ENCODE data around the gene CATSPER1. TPM values are rescaled to one million over a fixed set of nuclear protein-coding genes. Genes with fewer than 3 reads are reported as not detected.

Gene CATSPER1
- total and polyA plus RNA-seq, 2 donors (not counting 3 experiments of a cell fraction or from before 2014, with no cell fraction given) = 0.68 to 1.0 TPM

DNA sequence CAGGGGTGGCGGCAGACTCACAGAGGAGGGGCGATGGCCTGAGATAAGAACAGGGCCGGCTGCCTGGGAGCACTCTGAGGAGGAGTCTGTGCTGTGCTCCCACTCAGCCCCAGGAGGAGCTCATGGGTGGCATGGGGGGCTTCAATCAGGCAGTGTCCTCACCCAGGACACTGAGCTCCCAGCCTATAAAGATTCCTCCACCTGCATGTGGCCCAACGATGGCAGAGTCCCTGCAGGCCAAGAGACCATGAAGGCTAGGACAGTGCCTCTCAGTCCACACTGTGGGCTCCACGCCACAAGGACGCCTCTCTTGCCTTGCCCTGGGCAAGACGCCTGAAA is 12.5 kb downstream of the CATSPER1 start:
- BruUV-seq (replicated peaks) = no TSS peak
- intact Hi-C loops (cut with micrococcal nuclease) = no loop called here
- Histone ChIP-seq H3K27ac (ENCODE audit: insufficient read depth, low read depth, low read length) (no peak overlapping the region), H3K9ac (replicated peaks; ENCODE audit: extremely low read depth, insufficient read depth, low read length) (no peak overlapping the region), H3K36me3 (ENCODE audit: control insufficient read depth in 2 of 2, extremely low read depth in 1 of 2, insufficient read depth in 2 of 2, low read length in 2 of 2) (no peaks in the 10 kb centered on the region), H3K9me1 (replicated peaks; ENCODE audit: control insufficient read depth, extremely low read depth, insufficient read depth, low read length) (no peaks in the 10 kb centered on the region), H3K27me3 (ENCODE audit: control insufficient read depth in 2 of 2, insufficient read depth in 2 of 2, low read length in 2 of 2) (peaks cover 2% of the 10 kb centered on the region in 2 experiments), H3K4me2 (ENCODE audit: insufficient read depth, low read length) (no peak overlapping the region), H3K79me2 (ENCODE audit: control insufficient read depth, insufficient read depth, low read length) (no peaks in the 10 kb centered on the region), H4K20me1 (replicated peaks; ENCODE audit: control insufficient read depth, extremely low read depth, insufficient read depth, low read length) (no peaks in the 10 kb centered on the region), H3K9me3 (replicated peaks; ENCODE audit: control insufficient read depth, insufficient read depth, low read length) (no peaks in the 10 kb centered on the region), H3K4me3 (replicated peaks in 1 of 3; ENCODE audit: insufficient read depth in 1 of 3, low read depth in 1 of 3, low read length in 3 of 3) (no peak overlapping the region), H2AFZ (ENCODE audit: low read depth, low read length) (no peak overlapping the region), H3K4me1 (ENCODE audit: control insufficient read depth, extremely low read depth, insufficient read depth, low read length) (peaks cover 21% of the 10 kb centered on the region)
- CTCF ChIA-PET = interaction anchor here (0.7 to 3.2 kb wide), 3 partner anchors 8 to 54 kb away, joined by 3 to 16 read pairs (median 10); no protein-coding TSS in a partner anchor
- FAIRE-seq (no peak), DNase-seq (ENCODE audit: low read depth, low spot score) (no peak)
- POLR2A ChIA-PET = no interaction called here
- TF ChIP-seq JUN (IDR thresholded peaks at IDR 0.05; ENCODE audit: borderline replicate concordance, insufficient read depth, insufficient read length, low read depth) = no peak
- TF ChIP-seq EZH2 (IDR thresholded peaks at IDR 0.05; ENCODE audit: borderline replicate concordance, low read depth, low read length, severe bottlenecking) = no peak
- no peak for TF ChIP-seq MYC (IDR thresholded peaks at IDR 0.05; ENCODE audit: low read depth, low read length)
- no peak for TF ChIP-seq FOS (IDR thresholded peaks at IDR 0.05; ENCODE audit: borderline replicate concordance, insufficient read depth, low read length)
- TF ChIP-seq, protein P1, sequence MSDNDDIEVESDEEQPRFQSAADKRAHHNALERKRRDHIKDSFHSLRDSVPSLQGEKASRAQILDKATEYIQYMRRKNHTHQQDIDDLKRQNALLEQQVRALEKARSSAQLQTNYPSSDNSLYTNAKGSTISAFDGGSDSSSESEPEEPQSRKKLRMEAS (IDR thresholded peaks at IDR 0.05; ENCODE audit: insufficient read depth, insufficient read length) = no peak
- TF ChIP-seq POLR2A (IDR thresholded peaks at IDR 0.05; ENCODE audit: low read depth, low read length) = no peak
- TF ChIP-seq GATA2 (IDR thresholded peaks at IDR 0.05; ENCODE audit: insufficient read depth, insufficient read length, low read depth, low read length) = no peak
- TF ChIP-seq, protein P2, sequence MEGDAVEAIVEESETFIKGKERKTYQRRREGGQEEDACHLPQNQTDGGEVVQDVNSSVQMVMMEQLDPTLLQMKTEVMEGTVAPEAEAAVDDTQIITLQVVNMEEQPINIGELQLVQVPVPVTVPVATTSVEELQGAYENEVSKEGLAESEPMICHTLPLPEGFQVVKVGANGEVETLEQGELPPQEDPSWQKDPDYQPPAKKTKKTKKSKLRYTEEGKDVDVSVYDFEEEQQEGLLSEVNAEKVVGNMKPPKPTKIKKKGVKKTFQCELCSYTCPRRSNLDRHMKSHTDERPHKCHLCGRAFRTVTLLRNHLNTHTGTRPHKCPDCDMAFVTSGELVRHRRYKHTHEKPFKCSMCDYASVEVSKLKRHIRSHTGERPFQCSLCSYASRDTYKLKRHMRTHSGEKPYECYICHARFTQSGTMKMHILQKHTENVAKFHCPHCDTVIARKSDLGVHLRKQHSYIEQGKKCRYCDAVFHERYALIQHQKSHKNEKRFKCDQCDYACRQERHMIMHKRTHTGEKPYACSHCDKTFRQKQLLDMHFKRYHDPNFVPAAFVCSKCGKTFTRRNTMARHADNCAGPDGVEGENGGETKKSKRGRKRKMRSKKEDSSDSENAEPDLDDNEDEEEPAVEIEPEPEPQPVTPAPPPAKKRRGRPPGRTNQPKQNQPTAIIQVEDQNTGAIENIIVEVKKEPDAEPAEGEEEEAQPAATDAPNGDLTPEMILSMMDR (IDR thresholded peaks at IDR 0.05; ENCODE audit: extremely low read depth in 1 of 2, insufficient read depth in 1 of 2, low read depth in 1 of 2, low read length in 2 of 2) = no peak
- TF ChIP-seq POLR2AphosphoS5 (IDR thresholded peaks at IDR 0.05; ENCODE audit: insufficient read depth, low read depth, low read length) = no peak
- dilution Hi-C loops (cut with MboI; ENCODE audit: extremely low pct_ligation_motif_present, low sequenced_read_pairs) = no loop called here

Data from endothelial cell of umbilical vein (primary cell).